B cell (primary cell): ENCODE measurements around the gene FAM20C.

Source experiments
- EZH2 ChIP-seq: IDR thresholded peaks from 2 replicates; pipeline ENCODE4 v1.6.1; 2012; ENCODE audit warnings: borderline replicate concordance, low read depth, mild to moderate bottlenecking, moderate library complexity, low read length; ENCODE audit not compliant: insufficient read depth, poor library complexity, severe bottlenecking
- TF ChIP-seq, protein P1 (sequence below): fragments of 200-600 bp; IDR thresholded peaks from one replicate; pipeline ENCODE4 v1.8.0; 2022; ENCODE audit warnings: antibody characterized with exemption, mild to moderate bottlenecking

DNA sequence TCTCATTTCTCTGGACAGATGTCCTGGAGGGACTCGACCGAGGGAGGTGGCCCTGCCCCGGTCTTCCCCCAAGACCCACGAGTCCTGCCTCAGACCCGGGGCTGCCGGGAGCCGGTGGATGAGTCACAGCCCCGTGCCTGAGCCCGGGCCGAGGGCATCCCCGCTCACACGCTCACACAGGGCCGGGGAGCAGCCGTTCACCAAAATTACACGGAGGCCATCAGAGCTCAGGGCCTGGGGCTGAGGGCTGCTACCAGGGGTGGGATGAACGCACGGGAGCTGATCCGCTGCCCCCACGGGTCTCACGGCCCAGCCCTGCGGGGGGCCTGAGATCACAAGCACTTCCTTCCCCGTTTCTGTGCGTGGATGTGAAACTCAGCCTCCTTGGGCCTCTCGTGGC, 17.5 kb downstream of the FAM20C start:
- TF ChIP-seq, protein P1, sequence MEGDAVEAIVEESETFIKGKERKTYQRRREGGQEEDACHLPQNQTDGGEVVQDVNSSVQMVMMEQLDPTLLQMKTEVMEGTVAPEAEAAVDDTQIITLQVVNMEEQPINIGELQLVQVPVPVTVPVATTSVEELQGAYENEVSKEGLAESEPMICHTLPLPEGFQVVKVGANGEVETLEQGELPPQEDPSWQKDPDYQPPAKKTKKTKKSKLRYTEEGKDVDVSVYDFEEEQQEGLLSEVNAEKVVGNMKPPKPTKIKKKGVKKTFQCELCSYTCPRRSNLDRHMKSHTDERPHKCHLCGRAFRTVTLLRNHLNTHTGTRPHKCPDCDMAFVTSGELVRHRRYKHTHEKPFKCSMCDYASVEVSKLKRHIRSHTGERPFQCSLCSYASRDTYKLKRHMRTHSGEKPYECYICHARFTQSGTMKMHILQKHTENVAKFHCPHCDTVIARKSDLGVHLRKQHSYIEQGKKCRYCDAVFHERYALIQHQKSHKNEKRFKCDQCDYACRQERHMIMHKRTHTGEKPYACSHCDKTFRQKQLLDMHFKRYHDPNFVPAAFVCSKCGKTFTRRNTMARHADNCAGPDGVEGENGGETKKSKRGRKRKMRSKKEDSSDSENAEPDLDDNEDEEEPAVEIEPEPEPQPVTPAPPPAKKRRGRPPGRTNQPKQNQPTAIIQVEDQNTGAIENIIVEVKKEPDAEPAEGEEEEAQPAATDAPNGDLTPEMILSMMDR: no peak
- TF ChIP-seq EZH2: no peak
